ENCODE measurements around the gene ASH1L. TPM values are rescaled to one million over a fixed set of nuclear protein-coding genes. Genes with fewer than 3 reads are reported as not detected.

ASH1L gene
- total and polyA plus RNA-seq, 9 of the 15 experiments (the other 6 are each of a cell fraction or from before 2014, with no cell fraction given): 2.0 to 23.3 (median 14.6) TPM

- Histone ChIP-seq H3K9me1 (ENCODE audit: control insufficient read depth, insufficient read depth, low read length) (no peaks in the 10 kb centered on the region), H3K36me3 (ENCODE audit: control insufficient read depth, insufficient read depth, low read length) (peaks cover 33% of the 10 kb centered on the region; the same call in 2 of the 3 replicates), H3K9ac (ENCODE audit: insufficient read depth in 1 of 2, low read depth in 2 of 2, low read length in 2 of 2) (no peak overlapping the region), H3K4me3 (no peak overlapping the region), H3K4me1 (replicated peaks in 1 of 2; ENCODE audit: control insufficient read depth in 2 of 2, insufficient read depth in 2 of 2, low read length in 2 of 2) (peaks cover 0 to 35% of the 10 kb centered on the region in 2 experiments; a peak in 3 of 5 replicates), H4K20me1 (replicated peaks; ENCODE audit: control insufficient read depth, insufficient read depth, low read length) (no peaks in the 10 kb centered on the region; the same call in 1 of the 2 replicates), H3K4me2 (ENCODE audit: insufficient read depth, low read length) (no peak overlapping the region), H2AFZ (ENCODE audit: low read depth, low read length) (no peak overlapping the region), H3K27me3 (ENCODE audit: control insufficient read depth in 2 of 2, insufficient read depth in 2 of 2, low read length in 2 of 2) (no peaks in the 10 kb centered on the region), H3K27ac (ENCODE audit: extremely low read depth, low read depth, low read length) (no peak overlapping the region), H3K9me3 (replicated peaks; ENCODE audit: control insufficient read depth, insufficient read depth, low read depth, low read length) (no peaks in the 10 kb centered on the region), H3K79me2 (ENCODE audit: control insufficient read depth, insufficient read depth, low read length) (no peaks in the 10 kb centered on the region)
- in situ Hi-C loops (cut with MboI) (no loop called here), intact Hi-C loops (cut with micrococcal nuclease) (no loop called here)
- no TSS peak for BruUV-seq (replicated peaks)
- FAIRE-seq: no peak
- ChIA-PET CTCF (ENCODE audit: low intra/inter-chr PET ratio) (no interaction called here), POLR2A (interaction anchor here (0.8 to 1.8 kb wide), 4 partner anchors 10 to 43 kb away, joined by 3 to 4 read pairs (median 4); partner anchors contain the start of genes HCN3 and PKLR)
- DNase-seq (ENCODE audit: extremely low read depth in 1 of 4, low spot score in 3 of 4): no peak
- no peak for ATAC-seq
- WGBS (ENCODE audit: insufficient coverage, low coverage, missing lambda C conversion rate): 100% methylated on average over 2 of the region's 2 CpGs
- TF ChIP-seq GATA2 (CRISPR knock-in tag; IDR thresholded peaks at IDR 0.05) (no peak), ESRRA (IDR thresholded peaks at IDR 0.05; ENCODE audit: borderline replicate concordance, low read depth) (no peak), SIN3B (IDR thresholded peaks at IDR 0.05; ENCODE audit: low read depth) (no peak), ZNF282 (CRISPR knock-in tag; IDR thresholded peaks at IDR 0.05) (no peak), RHOXF2B (CRISPR knock-in tag; conservative IDR thresholded peaks at IDR 0.05) (no peak), NCOR1 (IDR thresholded peaks at IDR 0.05) (no peak)
- TF ChIP-seq, protein P1, sequence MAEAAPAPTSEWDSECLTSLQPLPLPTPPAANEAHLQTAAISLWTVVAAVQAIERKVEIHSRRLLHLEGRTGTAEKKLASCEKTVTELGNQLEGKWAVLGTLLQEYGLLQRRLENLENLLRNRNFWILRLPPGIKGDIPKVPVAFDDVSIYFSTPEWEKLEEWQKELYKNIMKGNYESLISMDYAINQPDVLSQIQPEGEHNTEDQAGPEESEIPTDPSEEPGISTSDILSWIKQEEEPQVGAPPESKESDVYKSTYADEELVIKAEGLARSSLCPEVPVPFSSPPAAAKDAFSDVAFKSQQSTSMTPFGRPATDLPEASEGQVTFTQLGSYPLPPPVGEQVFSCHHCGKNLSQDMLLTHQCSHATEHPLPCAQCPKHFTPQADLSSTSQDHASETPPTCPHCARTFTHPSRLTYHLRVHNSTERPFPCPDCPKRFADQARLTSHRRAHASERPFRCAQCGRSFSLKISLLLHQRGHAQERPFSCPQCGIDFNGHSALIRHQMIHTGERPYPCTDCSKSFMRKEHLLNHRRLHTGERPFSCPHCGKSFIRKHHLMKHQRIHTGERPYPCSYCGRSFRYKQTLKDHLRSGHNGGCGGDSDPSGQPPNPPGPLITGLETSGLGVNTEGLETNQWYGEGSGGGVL (CRISPR knock-in tag; IDR thresholded peaks at IDR 0.05): no peak
Measured at GRCh38 chr1:155286544-155286943, 276.1 kb downstream of the ASH1L start.
